IPS-20b (cell line): ENCODE results near the gene CASP8.

ENCODE experiments used
- H3K27ac ChIP-seq: one replicate; pipeline ENCODE4 v1.5.1; 2013; ENCODE audit warnings: low read length
- H3K27me3 ChIP-seq: 2 replicates; pipeline ENCODE4 v1.6.1; 2013; ENCODE audit warnings: mild to moderate bottlenecking, low read length, inconsistent platforms; ENCODE audit not compliant: insufficient read depth
- H3K36me3 ChIP-seq: 2 replicates; pipeline ENCODE4 v1.6.1; 2013; ENCODE audit warnings: low read depth, mild to moderate bottlenecking, inconsistent platforms, low read length, moderate library complexity; ENCODE audit not compliant: insufficient read depth
- H3K4me1 ChIP-seq: 2 replicates; pipeline ENCODE4 v1.6.1; 2013; ENCODE audit warnings: mild to moderate bottlenecking, control low read depth, inconsistent platforms, low read length, moderate library complexity; ENCODE audit not compliant: insufficient read depth
- H3K4me3 ChIP-seq: 2 replicates; pipeline ENCODE4 v1.5.1; 2013; ENCODE audit warnings: mild to moderate bottlenecking, low read length, inconsistent platforms
- H3K9ac ChIP-seq: 2 replicates; pipeline ENCODE4 v1.6.1; 2013; ENCODE audit warnings: low read depth, mild to moderate bottlenecking, inconsistent platforms, low read length, moderate library complexity
- H3K9me3 ChIP-seq: 2 replicates; pipeline ENCODE4 v1.6.1; 2013; ENCODE audit warnings: mild to moderate bottlenecking, low read depth, low read length, inconsistent platforms; ENCODE audit not compliant: insufficient read depth

CASP8 gene

GRCh38 chr2:201260302-201260800 is at the start of gene CASP8:
Gene CASP8 (plus strand): TSS chr2:201260536. CDS start chr2:201266487, 5,951 bp downstream.
- Histone ChIP-seq H3K4me1 (peaks cover 18% of the 10 kb centered on the region), H3K27ac (no peak within 1 kb of the TSS)

GRCh38 chr2:201215963-201216362 is 44.4 kb upstream of the CASP8 start:
- H3K27me3 ChIP-seq, result no peaks in the 10 kb centered on the region
- H3K4me3 ChIP-seq, result no peak overlapping the region
- no peak overlapping the region for H3K27ac ChIP-seq
- H3K9ac ChIP-seq, result no peak overlapping the region
- H3K36me3 ChIP-seq, result 0 out of 2 replicates have a peak, but pooled peaks cover 3% of the 10 kb centered on the region
- no peaks in the 10 kb centered on the region for H3K9me3 ChIP-seq
- H3K4me1 ChIP-seq, result peaks cover 17% of the 10 kb centered on the region

More at GRCh38 chr2:201260302-201260800, at the start of gene CASP8:
- H3K27me3 ChIP-seq, result no peaks in the 10 kb centered on the region
- no peaks in the 10 kb centered on the region for H3K9me3 ChIP-seq
- H3K36me3 ChIP-seq, result no peaks in the 10 kb centered on the region
- no peak within 1 kb of the TSS for H3K9ac ChIP-seq
- no peak within 1 kb of the TSS for H3K4me3 ChIP-seq

- no peaks in the 10 kb centered on the region for H3K27me3 ChIP-seq
- no peak overlapping the region for H3K4me3 ChIP-seq
- no peak overlapping the region for H3K27ac ChIP-seq
- 0 out of 2 replicates have a peak, but pooled peaks cover 3% of the 10 kb centered on the region for H3K36me3 ChIP-seq
- no peaks in the 10 kb centered on the region for H3K9me3 ChIP-seq
- H3K9ac ChIP-seq, result no peak overlapping the region
- peaks cover 23% of the 10 kb centered on the region for H3K4me1 ChIP-seq
Observed at GRCh38 chr2:201216918-201217317, 43.4 kb upstream of the CASP8 start.

- H3K36me3 ChIP-seq, result 0 out of 2 replicates have a peak, but pooled peaks cover 3% of the 10 kb centered on the region
- peaks cover 23% of the 10 kb centered on the region for H3K4me1 ChIP-seq
- H3K27ac ChIP-seq, result no peak overlapping the region
- no peak overlapping the region for H3K4me3 ChIP-seq
- no peaks in the 10 kb centered on the region for H3K27me3 ChIP-seq
- no peak overlapping the region for H3K9ac ChIP-seq
- no peaks in the 10 kb centered on the region for H3K9me3 ChIP-seq
Observed at GRCh38 chr2:201218780-201219179, 41.6 kb upstream of the CASP8 start.

GRCh38 chr2:201219328-201220096 is 40.8 kb upstream of the CASP8 start:
- Histone ChIP-seq H3K4me3 (peak overlapping the region; percentile 45), H3K36me3 (0 out of 2 replicates have a peak, but pooled peaks cover 3% of the 10 kb centered on the region), H3K9me3 (no peaks in the 10 kb centered on the region), H3K9ac (peak overlapping the region; percentile 32; the same call in 1 of the 2 replicates), H3K27me3 (no peaks in the 10 kb centered on the region), H3K4me1 (peaks cover 23% of the 10 kb centered on the region), H3K27ac (no peak overlapping the region)

GRCh38 chr2:201220102-201220570 is 40.2 kb upstream of the CASP8 start:
- no peaks in the 10 kb centered on the region for H3K9me3 ChIP-seq
- H3K27me3 ChIP-seq, result no peaks in the 10 kb centered on the region
- H3K4me1 ChIP-seq, result peaks cover 23% of the 10 kb centered on the region
- 0 out of 2 replicates have a peak, but pooled peaks cover 3% of the 10 kb centered on the region for H3K36me3 ChIP-seq
- H3K27ac ChIP-seq, result no peak overlapping the region
- H3K4me3 ChIP-seq, result peak overlapping the region; percentile 45
- peak overlapping the region; percentile 32; the same call in 1 of the 2 replicates for H3K9ac ChIP-seq

- Histone ChIP-seq H3K27me3 (no peaks in the 10 kb centered on the region), H3K9ac (no peak overlapping the region), H3K4me3 (no peak overlapping the region), H3K27ac (no peak overlapping the region), H3K9me3 (no peaks in the 10 kb centered on the region), H3K4me1 (peaks cover 23% of the 10 kb centered on the region), H3K36me3 (no peaks in the 10 kb centered on the region)
Observed at GRCh38 chr2:201223089-201224073, 37.0 kb upstream of the CASP8 start.

- H3K4me1 ChIP-seq, result peaks cover 1% of the 10 kb centered on the region; the same call in 1 of the 2 replicates
- no peak overlapping the region for H3K9ac ChIP-seq
- H3K36me3 ChIP-seq, result no peaks in the 10 kb centered on the region
- no peak overlapping the region for H3K27ac ChIP-seq
- no peaks in the 10 kb centered on the region for H3K9me3 ChIP-seq
- H3K27me3 ChIP-seq, result no peaks in the 10 kb centered on the region
- no peak overlapping the region for H3K4me3 ChIP-seq
Observed at GRCh38 chr2:201228271-201228911, 31.9 kb upstream of the CASP8 start.

- Histone ChIP-seq H3K36me3 (no peaks in the 10 kb centered on the region), H3K4me1 (peaks cover 4% of the 10 kb centered on the region; the same call in 1 of the 2 replicates), H3K9me3 (no peaks in the 10 kb centered on the region), H3K27me3 (no peaks in the 10 kb centered on the region), H3K9ac (no peak overlapping the region), H3K4me3 (no peak overlapping the region), H3K27ac (no peak overlapping the region)
Observed at GRCh38 chr2:201228912-201229290, 31.4 kb upstream of the CASP8 start.

GRCh38 chr2:201231781-201232466 is 28.4 kb upstream of the CASP8 start:
- Histone ChIP-seq H3K4me3 (no peak overlapping the region), H3K9me3 (no peaks in the 10 kb centered on the region), H3K27ac (no peak overlapping the region), H3K9ac (peak overlapping the region; percentile 25; the same call in 1 of the 2 replicates), H3K36me3 (no peaks in the 10 kb centered on the region), H3K27me3 (no peaks in the 10 kb centered on the region), H3K4me1 (peaks cover 4% of the 10 kb centered on the region; the same call in 1 of the 2 replicates)
